ENCODE measurements around the gene PEX5L.
A peak's percentile ranks its signal among the peaks of the same experiment; 100 is the strongest.

PEX5L gene

DNA sequence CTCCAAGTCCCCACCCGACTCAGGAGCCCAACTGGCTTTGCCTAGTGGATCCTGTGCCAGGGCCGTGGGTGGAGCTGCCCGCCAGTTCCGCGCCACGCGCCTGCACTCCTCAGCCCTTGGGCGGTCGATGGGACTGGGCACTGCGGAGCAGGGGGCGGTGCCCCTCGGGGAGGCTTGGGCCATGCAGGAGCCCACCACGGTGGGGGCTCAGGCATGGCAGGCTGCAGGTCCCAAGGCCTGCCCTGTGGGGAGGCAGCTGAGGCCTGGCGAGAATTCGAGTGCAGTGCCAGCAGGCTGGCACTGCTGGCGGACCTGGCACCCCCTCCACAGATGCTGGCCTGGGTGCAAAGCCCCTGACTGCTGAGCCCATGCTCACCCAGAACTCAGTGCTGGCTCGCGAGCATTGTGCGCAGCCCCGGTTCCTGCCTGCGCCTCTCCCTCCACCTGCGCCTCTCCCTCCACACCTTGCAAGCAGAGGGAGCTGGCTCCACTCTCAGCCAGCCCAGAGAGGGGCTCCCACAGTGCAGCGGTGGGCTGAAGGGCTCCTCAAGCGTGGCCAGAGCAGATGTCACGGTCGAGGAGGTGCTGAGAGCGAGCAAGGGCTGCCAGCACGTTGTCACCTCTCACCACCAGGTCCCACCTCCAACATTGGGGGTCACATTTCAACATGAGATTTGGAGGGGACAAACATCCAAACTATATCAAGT, 261.2 kb downstream of the PEX5L start:
- DNase-seq (ENCODE audit: low read depth, low spot score): no peak

DNA sequence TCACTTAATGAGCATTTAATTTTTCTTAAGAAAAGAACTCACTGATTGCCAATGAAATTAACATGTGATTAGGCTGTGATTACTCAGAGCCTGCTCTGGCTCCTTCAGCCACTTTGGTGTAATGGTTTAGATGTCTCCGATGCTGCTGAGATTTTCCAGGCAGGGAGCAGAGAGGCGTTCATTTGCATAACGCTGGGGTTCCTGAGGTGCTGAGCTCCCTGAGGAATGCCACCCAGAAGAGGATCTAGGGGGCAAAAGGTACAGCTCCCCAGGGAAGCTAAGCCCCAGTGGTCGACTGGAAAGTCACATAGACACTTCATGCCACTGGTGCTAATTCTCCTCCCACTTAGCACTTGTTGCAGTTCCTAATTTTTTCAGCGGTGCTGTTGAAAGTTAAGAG, 264.4 kb downstream of the PEX5L start:
- DNase-seq (ENCODE audit: low read depth, low spot score): peak; percentile 5

DNA sequence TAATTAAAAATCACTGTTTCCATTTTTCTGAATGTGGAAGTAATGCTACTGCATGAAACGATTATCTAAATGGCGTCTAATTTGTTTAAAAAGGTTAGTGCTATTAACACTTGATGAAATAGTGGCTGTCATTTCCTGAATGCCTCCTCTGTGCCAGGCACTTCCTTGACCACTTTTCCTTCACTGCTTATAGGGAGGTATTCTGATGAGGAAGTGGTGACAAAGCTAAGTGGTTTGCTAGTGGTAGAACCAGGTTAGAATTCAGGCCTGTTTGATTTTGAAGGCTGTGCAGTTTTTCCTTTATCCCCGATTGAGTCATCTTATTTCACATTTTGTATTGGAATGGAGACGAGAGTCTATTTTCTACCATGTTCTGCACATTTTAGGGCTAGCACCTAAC, 264.9 kb downstream of the PEX5L start:
- DNase-seq (ENCODE audit: low read depth, low spot score): no peak

DNA sequence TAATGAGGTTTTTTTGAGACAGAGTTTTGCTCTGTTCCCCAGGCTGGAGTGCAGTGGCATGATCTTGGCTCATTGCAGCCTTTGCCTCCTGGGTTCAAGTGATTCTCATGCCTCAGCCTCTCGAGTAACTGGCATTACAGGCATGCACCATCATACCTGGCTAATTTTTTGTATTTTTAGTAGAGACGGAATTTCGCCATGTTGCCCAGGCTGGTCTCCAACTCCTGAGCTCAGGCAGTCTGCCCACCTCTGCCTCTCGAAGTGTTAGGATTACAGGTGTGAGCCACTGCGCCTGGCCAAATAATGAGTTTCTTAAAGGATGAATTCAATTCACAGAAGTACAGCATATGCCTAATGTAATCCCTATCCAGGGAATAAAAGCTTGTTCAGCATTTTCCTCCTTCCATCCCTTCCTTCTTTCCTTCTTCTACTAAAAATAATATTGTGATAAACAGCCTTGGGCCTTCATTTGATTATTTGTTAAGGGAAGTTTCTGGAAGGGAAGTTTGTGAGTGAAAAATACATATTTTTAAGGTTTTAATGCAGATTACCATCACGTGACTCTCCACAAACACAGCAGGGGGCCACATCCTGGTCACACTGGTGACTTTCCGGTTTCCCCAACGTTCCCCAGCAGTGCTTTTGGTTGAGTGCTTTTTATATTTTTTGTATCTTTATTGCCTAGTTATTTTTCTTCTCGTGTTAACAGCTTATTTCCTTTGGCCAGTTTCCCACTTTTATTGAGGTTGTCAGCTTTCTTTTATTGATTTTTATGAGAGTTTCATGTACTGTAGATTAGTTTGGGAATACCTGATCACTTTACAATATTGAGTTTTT, 267.1 kb downstream of the PEX5L start:
- DNase-seq (ENCODE audit: low read depth, low spot score): no peak

DNA sequence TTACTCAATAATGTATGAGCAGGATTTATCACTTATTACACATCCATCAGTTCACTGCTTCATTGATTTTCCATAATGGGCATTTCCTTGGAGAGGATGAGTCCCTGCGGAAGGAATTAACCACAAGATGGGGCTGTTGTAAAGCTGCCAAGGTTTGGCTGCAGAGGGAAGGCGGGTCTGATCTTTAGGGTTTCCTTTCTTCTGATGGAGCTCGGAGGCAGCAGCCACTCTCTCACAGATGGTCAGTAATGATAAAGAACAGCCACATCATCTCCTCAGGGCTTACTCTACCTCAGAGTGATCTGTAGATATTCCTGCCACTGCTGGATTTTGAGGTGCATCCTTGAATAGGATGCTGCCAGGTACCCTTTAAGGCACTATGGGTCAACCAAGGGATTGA, 268.7 kb downstream of the PEX5L start:
- peak; percentile 59 for DNase-seq (ENCODE audit: low read depth, low spot score)

DNA sequence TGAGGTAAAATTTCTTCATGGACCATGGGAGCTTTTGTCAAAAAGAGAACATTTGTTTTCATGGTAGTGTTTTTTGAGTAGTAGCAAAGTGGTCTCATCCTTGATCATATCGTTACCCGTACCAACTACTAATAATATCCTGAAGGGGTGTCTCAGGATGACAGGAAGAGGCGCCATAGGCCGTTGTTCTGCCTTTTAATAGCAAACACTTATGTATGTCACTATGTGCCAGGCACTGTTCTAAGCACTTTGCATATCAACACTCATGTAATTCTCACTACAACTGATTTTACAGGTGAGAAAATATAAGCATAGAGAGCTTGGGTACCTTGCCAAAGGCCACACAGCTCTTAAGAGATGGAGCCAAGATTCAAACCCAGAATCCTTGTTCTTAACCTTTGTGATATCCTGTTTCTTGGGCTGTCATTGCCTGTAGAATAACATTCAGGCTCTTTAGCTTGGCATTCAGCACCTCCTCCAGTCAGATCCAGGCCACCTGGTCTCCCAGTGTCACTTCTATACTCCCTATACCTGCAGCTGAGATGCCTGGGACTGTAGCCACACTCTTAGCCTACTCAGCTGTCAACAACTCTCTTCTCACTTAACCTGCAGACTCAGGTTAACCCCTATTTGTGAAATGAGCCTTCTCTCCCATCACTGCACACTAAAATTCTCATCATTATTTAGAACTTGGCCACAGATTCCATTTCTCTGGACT, 270.2 kb downstream of the PEX5L start:
- DNase-seq (ENCODE audit: low read depth, low spot score): no peak

DNA sequence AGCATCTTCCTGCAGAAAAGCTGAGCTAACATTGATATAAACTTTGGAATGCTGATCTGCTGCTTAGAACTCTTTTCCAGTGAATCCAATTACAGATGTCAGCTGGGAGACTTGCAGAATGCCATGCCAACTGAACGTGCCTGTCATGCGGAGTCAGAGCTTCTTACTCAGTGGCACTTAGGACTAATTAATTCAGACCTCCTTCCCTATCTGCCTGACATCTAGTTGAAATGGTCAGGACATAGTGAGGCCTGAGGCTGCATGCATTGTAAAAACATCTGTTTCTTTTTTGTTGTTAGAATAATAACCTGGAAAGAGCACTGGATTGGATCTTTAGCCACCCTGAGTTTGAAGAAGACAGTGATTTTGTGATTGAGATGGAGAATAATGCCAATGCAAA, 271.3 kb downstream of the PEX5L start:
- DNase-seq (ENCODE audit: low read depth, low spot score): no peak

DNA sequence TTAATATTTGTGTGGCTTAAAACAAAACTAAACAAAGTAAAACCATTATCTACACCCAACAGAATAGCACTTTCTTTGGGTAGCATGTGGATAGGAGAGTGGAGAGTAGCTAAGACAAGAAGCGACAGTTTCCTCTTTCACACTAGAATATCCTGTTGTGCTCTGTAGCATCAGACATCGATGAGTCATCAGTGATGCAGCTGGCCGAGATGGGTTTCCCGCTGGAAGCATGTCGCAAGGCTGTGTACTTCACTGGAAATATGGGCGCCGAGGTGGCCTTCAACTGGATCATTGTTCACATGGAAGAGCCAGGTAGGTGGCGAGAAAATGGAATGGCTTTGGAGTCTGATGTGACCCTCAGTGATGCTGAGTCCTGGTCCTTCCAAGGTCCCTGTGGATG, 275.8 kb downstream of the PEX5L start:
- DNase-seq (ENCODE audit: low read depth, low spot score): no peak

DNA sequence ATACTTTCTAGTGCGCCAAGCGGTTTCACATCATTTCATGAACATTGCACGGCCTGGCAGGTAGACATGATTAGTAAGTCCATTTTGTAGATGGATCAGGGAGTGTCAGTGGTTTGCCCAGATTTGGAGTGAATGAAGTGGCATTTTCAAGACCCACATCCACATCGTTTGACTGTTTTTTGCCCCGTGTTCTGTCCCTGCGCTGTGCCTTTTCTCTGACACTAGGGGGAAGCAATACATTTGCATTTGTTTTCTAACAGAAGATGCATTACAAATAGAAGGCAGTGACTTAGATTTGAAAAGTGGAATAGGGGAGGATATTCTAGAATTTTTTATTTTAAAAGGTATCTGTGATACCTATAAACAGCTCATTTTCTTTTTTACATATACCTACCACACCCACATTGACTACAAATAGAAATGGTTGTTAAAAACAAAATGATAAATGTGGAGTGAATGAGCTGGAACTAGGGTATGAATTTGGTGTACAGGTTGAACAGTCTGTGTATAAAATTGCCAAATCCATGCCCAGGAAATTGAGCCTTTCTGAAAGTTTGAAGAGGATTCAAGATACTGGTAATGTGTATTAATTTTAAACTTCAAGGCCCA, 285.9 kb downstream of the PEX5L start:
- peak; percentile 11 for DNase-seq (ENCODE audit: low read depth, low spot score)

DNA sequence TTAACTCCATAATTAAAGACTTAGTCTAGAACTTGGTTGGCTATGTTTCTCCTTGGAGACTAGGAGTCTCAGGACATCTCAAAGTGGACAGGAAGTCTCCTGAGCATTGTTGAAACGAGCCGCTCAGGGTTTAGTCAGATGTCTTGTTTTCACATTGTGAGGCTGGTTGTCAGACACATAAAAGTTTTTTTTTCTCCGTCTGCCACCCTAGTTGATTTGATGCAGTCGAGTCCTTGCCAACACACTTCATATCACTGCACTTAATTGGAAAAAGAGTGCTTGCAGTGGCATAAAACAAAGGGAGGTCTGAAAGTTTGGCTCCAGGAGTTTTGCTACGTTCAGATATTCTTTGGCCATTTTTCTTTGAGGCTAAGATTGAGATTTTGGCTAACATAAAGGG, 291.0 kb downstream of the PEX5L start:
- DNase-seq (ENCODE audit: low read depth, low spot score): no peak

DNA sequence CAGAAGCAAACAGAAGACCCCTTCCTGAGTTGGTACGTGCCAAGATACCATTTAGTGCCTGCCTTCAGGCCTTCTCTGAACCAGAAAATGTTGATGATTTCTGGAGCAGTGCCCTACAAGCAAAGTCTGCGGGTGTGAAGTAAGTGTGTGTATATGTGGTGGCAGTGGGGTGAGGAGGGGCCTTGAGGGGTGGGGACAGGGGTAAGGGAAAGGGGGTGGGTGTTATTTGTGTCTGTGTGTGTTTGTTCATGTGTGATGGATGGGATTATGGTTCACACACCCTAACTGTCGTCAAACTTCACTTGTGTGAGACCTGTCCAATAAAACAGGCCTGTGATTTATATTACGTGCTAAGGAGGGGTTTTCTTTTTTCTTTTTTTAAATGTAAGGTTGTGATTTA, 291.7 kb downstream of the PEX5L start:
- no peak for DNase-seq (ENCODE audit: low read depth, low spot score)

Data from ELF-1 (cell line).